GM21723 (cell line): ENCODE measurements around the gene SLC25A22.
A peak's percentile ranks its signal among the peaks of the same experiment; 100 is the strongest.

Experiments used
- ATAC-seq: cut with Tn5 transposase; IDR thresholded peaks from one replicate; pipeline ENCODE4 v1.9.1; 2021; ENCODE audit warnings: mild to moderate bottlenecking, moderate library complexity; ENCODE audit not compliant: unreplicated experiment

SLC25A22 gene

DNA sequence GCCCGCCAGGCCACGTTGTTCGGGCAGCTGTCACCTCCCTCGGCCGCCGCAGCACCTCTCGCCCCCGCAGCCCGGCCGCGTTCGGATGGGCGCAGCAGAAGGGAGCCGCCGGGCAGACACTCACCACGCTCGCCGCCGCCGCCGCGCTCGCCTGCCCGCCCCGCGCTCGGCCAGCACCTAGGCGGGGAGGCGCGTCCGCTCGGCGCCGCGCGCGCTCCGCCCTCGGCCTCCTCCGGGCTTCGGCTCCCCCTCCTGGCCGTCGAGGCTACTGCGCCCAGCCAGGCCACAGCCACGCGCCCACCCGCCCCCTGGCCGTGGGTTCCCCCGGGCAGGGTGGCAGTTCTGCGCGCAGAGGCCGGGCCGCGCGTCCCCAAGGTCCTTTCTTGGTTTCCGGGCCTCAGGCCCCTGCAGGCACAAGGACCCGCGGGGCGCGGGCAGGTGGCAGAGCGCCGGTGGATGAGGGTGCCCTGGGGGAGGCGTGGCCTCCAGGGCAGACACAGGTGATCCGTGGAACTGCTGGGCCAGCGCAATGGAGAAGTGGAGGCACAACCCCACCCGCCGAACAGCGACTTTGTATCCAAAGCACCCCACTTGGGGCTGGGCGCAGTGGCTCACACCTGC, at the start of gene SLC25A22:
Gene SLC25A22, minus strand, starts transcription at position 189 of the 621 bp plus-strand sequence. CDS start 3,275 bp downstream, outside the sequence.
- ATAC-seq = peak; percentile 67

GRCh38 chr11:847876-848275, 49.8 kb upstream of the SLC25A22 start:
- no peak for ATAC-seq

- ATAC-seq = no peak
Observed at GRCh38 chr11:846496-847098, 48.5 kb upstream of the SLC25A22 start.

- no peak for ATAC-seq
Observed at GRCh38 chr11:845872-846495, 47.9 kb upstream of the SLC25A22 start.

- no peak for ATAC-seq
Observed at GRCh38 chr11:844693-845644, 46.9 kb upstream of the SLC25A22 start.

DNA sequence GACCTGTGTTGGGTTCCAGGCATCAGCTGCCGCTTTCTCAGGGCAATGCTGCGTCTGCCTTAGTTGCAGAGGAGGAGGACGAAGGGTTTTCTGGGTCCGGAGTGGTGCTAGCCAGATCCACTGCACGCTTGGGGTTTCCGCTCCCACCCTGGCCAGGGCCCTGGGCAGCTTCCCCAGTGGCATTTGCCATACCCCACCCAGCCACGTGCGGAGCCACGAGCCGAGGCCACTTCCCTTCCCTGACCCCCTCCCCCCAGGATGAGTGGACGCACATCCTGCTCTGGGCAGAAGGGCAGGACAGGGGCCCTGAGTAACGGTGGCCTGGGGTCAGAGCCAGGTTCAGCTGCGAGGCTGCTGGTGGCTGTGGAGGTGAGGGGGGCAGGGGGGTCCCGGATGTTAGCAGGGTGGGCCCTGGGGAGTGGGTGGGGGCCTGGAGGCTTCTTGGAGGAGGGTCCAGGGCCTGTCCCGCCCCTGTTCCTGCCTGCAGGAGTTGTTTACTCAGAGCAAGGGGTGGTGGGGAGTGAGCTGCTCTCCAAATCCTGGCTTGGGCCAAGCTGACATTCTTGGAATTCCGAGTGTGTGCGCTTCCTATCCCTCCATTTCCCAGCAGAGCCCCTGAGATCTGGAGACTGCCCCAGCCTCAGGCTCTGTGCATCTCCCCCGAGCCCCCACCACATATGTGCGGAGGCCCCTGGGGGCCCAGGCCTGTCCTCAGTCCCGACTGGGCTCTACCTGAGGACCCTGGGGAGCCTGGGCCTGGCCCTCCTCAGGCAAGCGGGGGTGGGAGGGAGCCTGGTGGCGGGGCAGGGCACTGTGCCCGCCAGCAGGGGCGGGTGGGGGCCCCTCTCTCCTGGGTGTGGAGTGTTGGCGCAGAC, 46.0 kb upstream of the SLC25A22 start:
- no peak for ATAC-seq

DNA sequence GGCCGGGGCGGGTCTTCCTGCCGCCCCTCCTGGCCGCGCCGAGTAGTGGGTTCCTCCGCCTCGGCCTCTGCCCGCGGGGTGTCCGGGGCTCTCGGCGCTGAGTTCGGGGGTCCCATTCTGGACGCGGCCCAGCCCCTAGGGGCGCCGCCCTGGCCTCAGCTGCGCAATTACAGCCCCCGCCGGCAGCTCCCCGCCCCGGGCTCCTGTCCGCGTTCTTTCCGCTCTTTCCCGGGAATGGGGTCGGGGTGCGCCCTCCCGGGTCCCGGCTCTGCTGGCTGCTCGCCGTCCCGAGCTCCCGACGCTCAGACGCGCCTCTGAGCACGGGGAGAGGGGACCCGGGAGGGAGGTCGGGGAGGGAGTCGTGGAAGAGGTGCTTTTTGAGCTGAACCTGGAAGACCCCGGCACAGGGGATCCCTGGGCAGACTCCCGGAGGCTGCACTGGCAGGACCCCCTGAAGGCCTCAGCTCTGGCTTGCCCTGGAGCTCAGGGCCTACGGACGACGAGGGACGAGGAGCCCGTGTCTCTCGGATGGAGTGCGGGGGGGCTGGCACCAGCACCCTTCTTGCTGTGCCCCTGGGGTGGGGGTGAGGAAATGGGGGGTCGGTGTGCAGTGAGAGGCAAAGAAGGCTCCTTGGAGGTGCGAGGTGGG, 45.1 kb upstream of the SLC25A22 start:
- no peak for ATAC-seq

DNA sequence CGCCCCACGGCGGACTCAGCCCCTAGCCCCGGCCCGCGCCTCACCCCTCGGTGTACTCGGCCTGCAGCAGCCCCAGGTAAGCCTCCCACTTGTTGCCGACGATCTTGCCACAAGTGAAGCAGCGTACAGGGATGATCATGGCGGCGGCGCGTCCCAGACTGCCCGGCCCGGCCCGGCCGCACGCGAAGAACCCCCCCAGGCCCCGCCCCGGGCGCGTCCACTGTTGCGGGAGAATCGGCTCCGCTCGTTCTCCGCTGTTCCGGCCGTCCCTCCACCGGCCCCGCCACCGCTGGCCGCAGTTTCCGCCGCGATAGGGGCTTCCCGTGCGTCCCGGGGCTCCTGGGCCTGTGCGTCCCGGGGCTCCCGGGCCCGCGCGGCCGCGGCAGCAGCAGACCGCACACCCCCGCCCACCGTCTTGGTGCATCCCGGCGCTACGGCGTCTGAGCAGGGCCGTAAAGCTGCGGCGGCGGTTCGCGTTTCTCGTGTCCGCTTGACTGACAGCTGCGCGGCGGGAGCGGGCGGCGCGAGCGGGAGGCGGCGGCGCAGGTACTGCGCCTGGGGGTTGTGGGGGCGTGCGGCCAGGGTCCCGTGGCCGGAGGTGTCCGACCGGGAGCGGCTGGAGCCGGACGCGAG, 44.4 kb upstream of the SLC25A22 start, which contains the start of the genes POLR2L and TSPAN4:
Gene POLR2L, minus strand, starts transcription at position 160 of the 633 bp plus-strand sequence. Its CDS starts 21 bp downstream, at position 139.
Gene TSPAN4, plus strand, starts transcription at position 483 of the 633 bp plus-strand sequence. CDS start 7,453 bp downstream, outside the sequence.
- peak; percentile 63 for ATAC-seq

- ATAC-seq = peak; percentile 32
Observed at GRCh38 chr11:841981-842369, 43.9 kb upstream of the SLC25A22 start.

DNA sequence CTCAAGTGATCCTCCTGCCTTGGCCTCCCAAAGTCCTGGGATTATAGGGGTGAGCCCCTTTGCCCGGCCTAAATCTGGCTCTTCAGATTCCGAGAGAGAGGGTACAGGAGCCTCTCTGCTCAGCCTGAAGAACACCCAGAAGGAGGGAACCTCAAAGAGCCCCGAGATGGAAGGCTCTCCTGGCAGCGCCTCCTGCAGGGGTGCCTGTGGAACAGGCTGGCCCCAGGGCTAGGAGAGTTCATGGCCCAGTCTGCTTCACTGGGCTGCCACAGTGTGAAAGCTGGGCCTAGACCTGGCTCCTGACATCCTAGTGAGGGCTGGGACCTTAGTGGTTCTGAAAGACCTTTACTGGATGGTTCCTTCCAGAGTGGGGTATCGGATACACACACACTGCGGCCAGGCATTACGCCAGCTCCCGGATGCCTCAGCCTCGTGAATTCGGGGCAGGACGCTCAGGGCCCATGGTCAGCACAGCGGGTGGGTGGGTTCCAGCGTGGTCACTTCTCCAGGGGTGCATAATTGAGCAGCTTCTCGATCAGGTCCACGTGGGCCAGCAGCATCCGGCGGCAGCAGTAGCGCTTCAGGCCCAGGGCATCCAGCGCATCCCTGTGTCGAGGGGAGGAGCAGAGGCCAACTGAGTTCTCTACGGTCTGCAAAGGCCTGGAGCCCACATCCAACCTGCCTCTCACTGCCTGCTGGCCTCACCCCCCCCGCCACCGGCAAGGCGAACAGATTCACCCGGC, 42.0 kb upstream of the SLC25A22 start:
- ATAC-seq = no peak

GRCh38 chr11:839280-839623, 41.2 kb upstream of the SLC25A22 start:
- no peak for ATAC-seq

DNA sequence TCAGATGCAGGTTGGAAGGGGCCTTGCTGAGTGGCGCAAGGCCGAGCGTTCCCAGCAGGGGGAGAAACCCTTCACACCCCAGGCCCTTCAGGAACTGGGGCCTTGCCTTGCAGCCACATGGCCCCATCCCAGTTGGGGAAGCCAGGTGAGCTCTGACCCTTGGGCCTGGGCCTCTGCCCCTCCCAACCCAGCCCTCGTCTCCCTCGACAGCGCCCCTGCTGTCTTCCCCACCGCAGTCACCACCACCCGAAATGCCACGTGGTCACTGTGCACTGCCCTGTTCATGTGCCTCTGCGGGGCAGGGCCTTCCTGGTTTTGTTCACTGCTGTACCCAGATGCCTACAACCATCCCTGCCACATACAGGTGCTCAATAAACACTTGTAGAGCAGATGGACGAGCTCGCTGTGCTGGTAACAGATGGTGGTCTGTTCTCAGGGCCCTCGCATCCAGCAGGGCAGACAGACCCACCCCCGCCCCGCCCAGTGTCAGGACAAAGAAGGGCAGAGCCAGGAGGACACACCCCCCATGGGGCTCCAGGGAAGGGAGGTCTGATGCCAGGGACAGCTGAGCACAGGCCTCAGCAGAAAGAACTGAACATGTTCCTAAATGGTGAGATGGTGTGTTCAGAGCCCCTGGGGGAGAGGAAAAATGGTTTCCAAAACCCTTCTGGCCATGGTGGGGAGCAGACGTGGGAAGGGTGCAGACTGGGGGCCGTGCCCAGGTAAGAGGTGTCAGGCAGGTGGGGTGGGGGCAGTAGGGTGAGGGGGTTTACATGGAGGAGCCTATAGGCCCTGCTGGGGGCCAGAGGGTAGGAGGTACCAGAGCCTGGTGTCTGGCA, 40.6 kb upstream of the SLC25A22 start:
- no peak for ATAC-seq

DNA sequence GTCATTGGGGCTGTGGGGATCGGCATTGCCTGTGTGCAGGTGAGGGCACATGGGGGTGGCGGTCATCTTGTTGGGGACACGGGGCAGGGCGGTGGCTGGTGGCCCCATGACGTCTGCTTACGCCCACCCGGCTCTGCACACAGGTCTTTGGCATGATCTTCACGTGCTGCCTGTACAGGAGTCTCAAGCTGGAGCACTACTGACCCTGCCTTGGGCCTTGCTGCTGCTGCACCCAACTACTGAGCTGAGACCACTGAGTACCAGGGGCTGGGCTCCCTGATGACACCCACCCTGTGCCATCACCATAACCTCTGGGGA, 39.9 kb upstream of the SLC25A22 start:
- ATAC-seq = no peak

- ATAC-seq = no peak
Observed at GRCh38 chr11:837189-837989, 39.3 kb upstream of the SLC25A22 start.

DNA sequence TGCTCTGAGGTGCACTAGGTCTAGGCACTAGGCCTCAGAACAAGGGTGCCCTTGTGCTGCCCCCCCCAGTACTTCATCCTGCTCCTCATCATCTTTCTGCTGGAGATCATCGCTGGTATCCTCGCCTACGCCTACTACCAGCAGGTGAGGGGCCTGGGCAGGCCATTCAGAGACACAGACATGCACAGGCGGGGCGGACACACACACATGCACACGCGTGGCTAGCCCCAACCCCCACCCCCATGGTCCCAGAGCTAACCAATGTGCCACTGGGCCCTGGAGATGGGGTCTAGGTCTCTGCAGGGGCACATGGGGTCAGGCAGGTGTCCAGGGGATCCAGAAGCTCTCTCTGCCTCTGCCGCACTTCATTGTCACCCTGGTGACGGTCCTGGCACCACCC, 38.6 kb upstream of the SLC25A22 start:
- ATAC-seq = no peak

DNA sequence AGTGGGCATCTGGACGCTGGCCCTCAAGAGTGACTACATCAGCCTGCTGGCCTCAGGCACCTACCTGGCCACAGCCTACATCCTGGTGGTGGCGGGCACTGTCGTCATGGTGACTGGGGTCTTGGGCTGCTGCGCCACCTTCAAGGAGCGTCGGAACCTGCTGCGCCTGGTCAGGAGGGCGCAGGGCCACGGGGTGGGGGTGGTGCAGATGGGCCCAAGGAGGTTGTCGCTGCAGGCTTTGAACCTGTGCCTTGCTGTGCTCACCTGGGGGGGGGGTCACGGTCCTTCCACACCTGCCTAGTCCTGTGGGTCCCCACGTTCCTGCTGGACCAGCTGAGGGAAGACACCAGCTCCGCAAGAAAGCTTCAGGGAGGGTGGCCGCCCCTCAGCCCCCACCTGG, 38.2 kb upstream of the SLC25A22 start:
- ATAC-seq = no peak
